GM10248 (cell line): ENCODE measurements around the gene CDRT4.
"Not testable (repeated sequence)": the region's sequence is repeated elsewhere in the genome, so short reads cannot be mapped to it uniquely, and the experiment has no call there.

Experiments
- CTCF ChIA-PET: fragments of 300-600 bp; sonication (Branson Sonifier 250); formaldehyde crosslinking; extraction: SDS; loops from one replicate; lab custom pipeline; 2021; ENCODE audit warnings: antibody characterized with exemption; lab: Yijun Ruan, JAX
- POLR2A ChIA-PET: fragments of 350-650 bp; sonication (Branson Sonifier 250); formaldehyde crosslinking; extraction: SDS; loops from one replicate; lab custom pipeline; 2020; ENCODE audit warnings: antibody characterized with exemption; lab: Yijun Ruan, JAX
- DNase-seq: peaks from one replicate; pipeline ENCODE4 v3.0.0; 2012; ENCODE audit errors: extremely low spot score
- CTCF ChIP-seq: IDR thresholded peaks from 2 replicates; pipeline ENCODE4 v1.5.1; 2012; ENCODE audit warnings: mild to moderate bottlenecking, low read depth; ENCODE audit errors: extremely low read depth, missing control alignments, control extremely low read depth

CDRT4 gene

GRCh38 chr17:15511142-15511541 is 43.7 kb upstream of the CDRT4 start:
- TF ChIP-seq CTCF, result no peak
- ChIA-PET POLR2A (no interaction called here), CTCF (interaction anchor here (1.4 kb wide), 1 partner anchor 254 kb away, joined by 3 read pairs; no protein-coding TSS in a partner anchor)
- DNase-seq, result no peak

DNA sequence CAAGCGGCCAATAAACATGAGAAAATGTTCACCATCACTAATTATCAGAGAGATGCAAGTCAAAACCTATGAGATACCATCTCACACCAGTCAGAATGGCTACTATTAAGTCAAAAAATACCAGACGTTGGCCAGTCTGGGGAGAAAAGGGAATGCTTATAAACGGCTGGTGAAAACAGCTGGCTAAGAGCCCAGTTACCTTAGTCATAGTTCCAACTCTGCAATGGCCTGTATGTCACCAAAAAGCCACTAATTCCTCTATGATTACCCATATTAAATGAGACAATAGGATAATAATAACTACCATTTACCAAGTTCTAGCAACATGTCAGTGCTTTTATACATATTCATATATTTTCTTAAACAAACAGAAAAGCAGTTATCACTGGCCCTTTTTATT is 42.9 kb upstream of the CDRT4 start:
- ChIA-PET POLR2A (no interaction called here), CTCF (interaction anchor here (1.4 kb wide), 1 partner anchor 254 kb away, joined by 3 read pairs; no protein-coding TSS in a partner anchor)
- no peak for DNase-seq

GRCh38 chr17:15509095-15509494 is 41.7 kb upstream of the CDRT4 start:
- ChIA-PET POLR2A (no interaction called here), CTCF (no interaction called here)
- no peak for DNase-seq
- TF ChIP-seq CTCF, result no peak

More for the DNA sequence above, 42.9 kb upstream of the CDRT4 start:
- TF ChIP-seq CTCF, result no peak

- CTCF ChIA-PET, result no interaction called here
- DNase-seq, result no peak
Observed at GRCh38 chr17:15508466-15508865, 41.0 kb upstream of the CDRT4 start.

DNA sequence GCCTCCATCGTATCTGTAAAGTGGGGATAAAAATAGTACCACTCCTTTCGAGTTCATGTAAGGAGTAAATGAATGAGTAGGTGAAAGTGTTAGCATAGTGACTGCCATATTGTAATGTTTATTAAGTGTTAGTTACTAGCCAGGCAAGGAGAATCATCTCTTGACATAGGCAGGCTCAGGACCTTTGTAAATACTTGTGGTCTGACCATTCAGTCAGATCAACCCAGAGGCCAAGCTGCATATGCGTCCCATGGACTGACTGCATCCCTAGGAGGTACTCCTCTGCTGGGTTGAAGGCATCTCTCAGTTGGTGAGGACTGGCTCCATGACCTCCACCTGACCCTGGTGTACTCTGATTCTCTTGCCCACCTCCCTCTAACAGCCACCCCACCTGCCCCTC is 40.5 kb upstream of the CDRT4 start:
- POLR2A ChIA-PET, result no interaction called here
- no peak for DNase-seq
- CTCF ChIA-PET, result no interaction called here
- no peak for TF ChIP-seq CTCF

More at GRCh38 chr17:15508466-15508865, 41.0 kb upstream of the CDRT4 start:
- POLR2A ChIA-PET, result no interaction called here
- no peak for TF ChIP-seq CTCF

DNA sequence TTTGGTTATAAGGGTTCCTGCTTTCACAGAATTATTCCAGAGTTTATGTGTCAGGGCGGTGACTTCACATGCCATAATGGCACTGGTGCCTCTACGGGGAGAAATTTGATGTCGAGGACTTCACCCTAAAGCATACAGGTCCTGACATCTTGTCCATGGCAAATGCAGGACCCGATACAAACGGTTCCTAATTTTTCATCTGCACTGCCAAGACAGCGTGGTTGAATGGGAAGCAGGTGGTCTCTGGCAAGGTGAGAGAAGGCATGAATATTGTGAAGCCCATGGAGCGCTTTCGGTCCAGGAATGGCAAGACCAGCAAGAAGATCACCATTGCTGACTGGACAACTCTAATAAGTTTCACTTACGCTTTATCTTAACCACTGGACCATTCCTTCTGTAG is 39.6 kb upstream of the CDRT4 start:
- no peak for DNase-seq
- no peak for TF ChIP-seq CTCF
- ChIA-PET CTCF (interaction anchor here (1.4 kb wide), 1 partner anchor 249 kb away, joined by 4 read pairs; no protein-coding TSS in a partner anchor), POLR2A (no interaction called here)

- POLR2A ChIA-PET, CTCF ChIA-PET, DNase-seq: not testable (repeated sequence)
Observed at GRCh38 chr17:15505708-15506107, 38.3 kb upstream of the CDRT4 start.
